Measurements from ENCODE around the gene ZMYND8. TPM values are rescaled to one million over a fixed set of nuclear protein-coding genes. Genes with fewer than 3 reads are reported as not detected.
A peak's percentile ranks its signal among the peaks of the same experiment; 100 is the strongest.

ZMYND8 gene
- total and polyA plus RNA-seq, 3 donors from 2014 or later: 30.4 to 102 (median 87.2) TPM

GRCh38 chr20:47352332-47353238, 3.9 kb downstream of the ZMYND8 start:
- intact Hi-C loops (cut with DNase I; ENCODE audit: low total_unique reads): no loop called here

GRCh38 chr20:47351643-47352331, 4.7 kb downstream of the ZMYND8 start:
- TF ChIP-seq POLR2A (IDR thresholded peaks at IDR 0.05) (no peak), CTCF (IDR thresholded peaks at IDR 0.05) (no peak)
- no peak for DNase-seq

More at GRCh38 chr20:47352332-47353238, 3.9 kb downstream of the ZMYND8 start:
- Histone ChIP-seq H3K9me3 (no peaks in the 10 kb centered on the region), H3K27ac (peak overlapping the region; percentile 95 to 99), H3K4me3 (peak overlapping the region in 1 of 2 donors; percentile 2), H3K36me3 (ENCODE audit: low read depth, missing control alignments) (no peaks in the 10 kb centered on the region), H3K4me1 (peaks cover 92% of the 10 kb centered on the region), H3K27me3 (no peaks in the 10 kb centered on the region)
- no peak for DNase-seq
- TF ChIP-seq CTCF (IDR thresholded peaks at IDR 0.05) (no peak), POLR2A (IDR thresholded peaks at IDR 0.05) (no peak)
- 22 to 40% methylated on average over 13 of the region's 13 CpGs for WGBS, 2 donors

GRCh38 chr20:47350691-47351545, 5.6 kb downstream of the ZMYND8 start:
- Histone ChIP-seq H3K27ac (peak overlapping the region; percentile 95 to 99), H3K36me3 (ENCODE audit: low read depth, missing control alignments) (no peaks in the 10 kb centered on the region), H3K4me3 (no peak overlapping the region), H3K27me3 (no peaks in the 10 kb centered on the region), H3K4me1 (peaks cover 90% of the 10 kb centered on the region), H3K9me3 (no peaks in the 10 kb centered on the region)
- 39% methylated on average over 4 of the region's 4 CpGs for WGBS, 2 donors
- intact Hi-C loops (cut with DNase I; ENCODE audit: low total_unique reads): no loop called here
- no peak for DNase-seq
- TF ChIP-seq CTCF (IDR thresholded peaks at IDR 0.05): no peak

More at GRCh38 chr20:47351643-47352331, 4.7 kb downstream of the ZMYND8 start:
- H3K27me3 ChIP-seq: no peaks in the 10 kb centered on the region
- no peaks in the 10 kb centered on the region for H3K36me3 ChIP-seq (ENCODE audit: low read depth, missing control alignments)
- peaks cover 91% of the 10 kb centered on the region for H3K4me1 ChIP-seq
- H3K27ac ChIP-seq: peak overlapping the region; percentile 95 to 99
- H3K9me3 ChIP-seq: no peaks in the 10 kb centered on the region
- no peak overlapping the region for H3K4me3 ChIP-seq
- intact Hi-C loops (cut with DNase I; ENCODE audit: low total_unique reads): no loop called here
- 29 to 34% methylated on average over 10 of the region's 10 CpGs for WGBS, 2 donors

- intact Hi-C loops (cut with DNase I; ENCODE audit: low total_unique reads): no loop called here
- H3K4me1 ChIP-seq: peaks cover 87% of the 10 kb centered on the region
These were observed 6.3 kb downstream of the ZMYND8 start for GRCh38 chr20:47350181-47350550.

More at GRCh38 chr20:47350181-47350550, 6.3 kb downstream of the ZMYND8 start:
- Histone ChIP-seq H3K36me3 (ENCODE audit: low read depth, missing control alignments) (no peaks in the 10 kb centered on the region), H3K27me3 (no peaks in the 10 kb centered on the region), H3K9me3 (no peaks in the 10 kb centered on the region), H3K4me3 (no peak overlapping the region), H3K27ac (peak overlapping the region; percentile 95 to 99)
- TF ChIP-seq POLR2A (IDR thresholded peaks at IDR 0.05) (no peak), CTCF (IDR thresholded peaks at IDR 0.05) (no peak)
- WGBS, 2 donors: 42 to 50% methylated on average over 4 of the region's 4 CpGs
- no peak for DNase-seq

Data from testis (tissue), 3 donors.